ENCODE data around the gene GRK7.

GRK7 gene, protein sequence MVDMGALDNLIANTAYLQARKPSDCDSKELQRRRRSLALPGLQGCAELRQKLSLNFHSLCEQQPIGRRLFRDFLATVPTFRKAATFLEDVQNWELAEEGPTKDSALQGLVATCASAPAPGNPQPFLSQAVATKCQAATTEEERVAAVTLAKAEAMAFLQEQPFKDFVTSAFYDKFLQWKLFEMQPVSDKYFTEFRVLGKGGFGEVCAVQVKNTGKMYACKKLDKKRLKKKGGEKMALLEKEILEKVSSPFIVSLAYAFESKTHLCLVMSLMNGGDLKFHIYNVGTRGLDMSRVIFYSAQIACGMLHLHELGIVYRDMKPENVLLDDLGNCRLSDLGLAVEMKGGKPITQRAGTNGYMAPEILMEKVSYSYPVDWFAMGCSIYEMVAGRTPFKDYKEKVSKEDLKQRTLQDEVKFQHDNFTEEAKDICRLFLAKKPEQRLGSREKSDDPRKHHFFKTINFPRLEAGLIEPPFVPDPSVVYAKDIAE (N-terminal part only)

DNA sequence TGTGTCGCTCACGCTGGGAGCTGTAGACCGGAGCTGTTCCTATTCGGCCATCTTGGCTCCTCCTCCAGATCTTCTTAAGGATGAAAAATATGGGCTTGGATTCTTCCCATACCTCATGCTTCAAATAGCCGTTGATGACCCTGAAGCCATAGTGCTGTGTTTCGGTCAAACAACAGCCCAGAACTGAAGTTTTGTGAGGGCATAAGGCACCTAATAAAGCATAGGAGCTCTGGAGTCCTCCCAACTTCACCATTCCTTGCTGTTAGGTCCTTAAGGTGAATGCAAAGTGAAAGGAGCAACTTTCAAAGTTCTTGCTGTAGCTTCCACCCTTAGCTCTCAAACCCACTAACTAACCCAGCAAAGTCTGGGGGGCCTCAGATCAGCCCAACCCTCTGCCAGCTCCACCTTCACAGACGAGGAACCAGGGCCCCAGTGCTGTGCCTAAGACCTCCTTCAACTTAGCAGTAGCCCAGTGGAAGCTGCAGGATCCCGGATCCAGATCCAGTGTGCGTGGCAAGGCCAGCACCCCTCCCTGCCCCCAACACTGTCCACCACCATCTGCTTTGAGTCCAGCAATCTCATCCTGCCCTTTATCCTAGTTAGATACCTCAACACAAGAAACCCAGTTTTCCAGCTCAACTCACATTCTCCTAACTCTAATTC lies at the start of gene GRK7:
GRK7 (plus strand) TSS at position 321 of the 663 bp plus-strand sequence. CDS start 14,877 bp downstream, outside the sequence.
- TF ChIP-seq, protein P1, sequence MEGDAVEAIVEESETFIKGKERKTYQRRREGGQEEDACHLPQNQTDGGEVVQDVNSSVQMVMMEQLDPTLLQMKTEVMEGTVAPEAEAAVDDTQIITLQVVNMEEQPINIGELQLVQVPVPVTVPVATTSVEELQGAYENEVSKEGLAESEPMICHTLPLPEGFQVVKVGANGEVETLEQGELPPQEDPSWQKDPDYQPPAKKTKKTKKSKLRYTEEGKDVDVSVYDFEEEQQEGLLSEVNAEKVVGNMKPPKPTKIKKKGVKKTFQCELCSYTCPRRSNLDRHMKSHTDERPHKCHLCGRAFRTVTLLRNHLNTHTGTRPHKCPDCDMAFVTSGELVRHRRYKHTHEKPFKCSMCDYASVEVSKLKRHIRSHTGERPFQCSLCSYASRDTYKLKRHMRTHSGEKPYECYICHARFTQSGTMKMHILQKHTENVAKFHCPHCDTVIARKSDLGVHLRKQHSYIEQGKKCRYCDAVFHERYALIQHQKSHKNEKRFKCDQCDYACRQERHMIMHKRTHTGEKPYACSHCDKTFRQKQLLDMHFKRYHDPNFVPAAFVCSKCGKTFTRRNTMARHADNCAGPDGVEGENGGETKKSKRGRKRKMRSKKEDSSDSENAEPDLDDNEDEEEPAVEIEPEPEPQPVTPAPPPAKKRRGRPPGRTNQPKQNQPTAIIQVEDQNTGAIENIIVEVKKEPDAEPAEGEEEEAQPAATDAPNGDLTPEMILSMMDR (IDR thresholded peaks at IDR 0.05; ENCODE audit: low read depth, low read length, missing control alignments) = no peak
- DNase-seq (ENCODE audit: extremely low read depth, low read depth) = no peak
- no peak within 1 kb of the TSS for H3K4me3 ChIP-seq (replicated peaks; ENCODE audit: low read depth, low read length)

DNA sequence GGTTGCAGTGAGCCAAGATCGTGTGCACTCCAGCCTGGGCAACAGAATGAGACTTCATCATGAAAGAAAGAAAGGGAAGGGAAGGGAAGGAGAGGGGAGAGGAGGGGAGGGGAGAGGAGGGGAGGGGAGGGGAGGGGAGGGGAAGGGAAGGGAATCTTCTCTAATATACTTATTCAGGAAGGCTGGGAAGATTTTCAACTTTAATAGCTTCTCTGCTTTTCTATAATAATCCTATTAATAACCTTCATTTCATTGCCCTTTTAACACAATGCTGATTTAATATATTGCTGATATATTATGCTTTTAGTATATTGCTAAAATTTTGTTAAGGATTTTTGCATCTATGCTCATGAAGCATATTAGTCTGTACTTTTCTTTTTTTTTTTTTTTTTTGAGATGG lies 48.5 kb upstream of the GRK7 start:
- no peak for DNase-seq (ENCODE audit: extremely low read depth, low read depth)
- H3K4me3 ChIP-seq (replicated peaks; ENCODE audit: low read depth, low read length) = no peak overlapping the region
- TF ChIP-seq, protein P1 (IDR thresholded peaks at IDR 0.05; ENCODE audit: low read depth, low read length, missing control alignments) = no peak

DNA sequence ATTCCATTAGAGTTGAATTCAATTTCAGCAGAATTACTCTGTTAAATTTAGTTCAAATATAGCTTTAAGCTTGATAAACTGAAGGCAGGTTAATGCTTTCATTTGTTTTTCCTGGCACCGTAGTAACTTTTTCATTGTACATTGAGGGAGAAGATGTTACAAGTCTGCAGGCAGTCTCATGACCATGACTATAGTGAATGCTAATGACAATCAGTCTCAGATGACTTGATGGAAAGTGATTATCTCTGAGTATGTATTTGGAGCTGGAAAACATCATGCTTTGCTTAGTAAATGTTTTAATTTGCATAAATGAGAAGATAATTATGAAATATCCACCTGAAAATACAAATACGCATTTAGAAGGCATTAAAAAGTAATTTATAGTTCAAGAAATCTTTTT lies 41.1 kb upstream of the GRK7 start:
- TF ChIP-seq, protein P1 (IDR thresholded peaks at IDR 0.05; ENCODE audit: low read depth, low read length, missing control alignments) = no peak
- H3K4me3 ChIP-seq (replicated peaks; ENCODE audit: low read depth, low read length) = no peak overlapping the region
- no peak for DNase-seq (ENCODE audit: extremely low read depth, low read depth)

DNA sequence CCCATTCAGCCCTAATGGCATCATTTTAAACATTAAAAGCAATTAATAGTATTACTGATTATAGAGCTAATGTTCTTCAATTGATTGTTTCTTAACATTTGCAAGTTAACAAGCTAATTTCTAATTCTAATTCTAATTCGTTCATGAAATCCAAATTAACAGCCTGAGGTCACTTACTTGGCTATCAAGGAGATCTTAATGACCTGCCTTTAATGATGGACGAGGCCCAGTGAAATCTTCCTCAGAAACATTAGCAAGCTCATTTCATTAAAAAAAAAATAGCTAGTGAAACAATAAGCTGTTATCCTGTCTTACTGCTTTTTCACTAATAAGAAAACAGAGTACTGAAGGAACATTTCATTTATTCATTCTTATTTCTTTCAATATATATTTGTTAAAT lies 40.6 kb upstream of the GRK7 start:
- DNase-seq (ENCODE audit: extremely low read depth, low read depth) = no peak
- TF ChIP-seq, protein P1 (IDR thresholded peaks at IDR 0.05; ENCODE audit: low read depth, low read length, missing control alignments) = no peak
- H3K4me3 ChIP-seq (replicated peaks; ENCODE audit: low read depth, low read length) = no peak overlapping the region

DNA sequence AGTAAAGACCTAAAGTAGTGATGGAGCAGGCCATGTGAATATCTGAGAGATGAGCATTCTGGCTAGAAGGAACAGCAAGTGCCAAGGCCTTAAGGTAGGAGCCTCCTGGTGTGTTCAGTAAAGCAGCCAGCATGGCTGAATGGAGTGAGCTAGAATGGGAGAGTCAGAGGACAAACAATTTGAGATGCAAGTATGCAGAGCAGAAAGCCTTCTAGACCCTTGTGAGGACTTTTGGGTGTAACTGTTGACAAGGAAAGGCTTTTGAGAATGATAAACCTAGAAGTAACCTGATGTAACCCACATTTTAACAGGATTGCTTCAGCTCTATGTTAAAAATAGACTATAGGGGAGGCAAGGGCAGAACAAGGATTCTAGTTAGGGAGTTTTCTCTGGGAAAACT lies 40.0 kb upstream of the GRK7 start:
- DNase-seq (ENCODE audit: extremely low read depth, low read depth) = no peak
- no peak overlapping the region for H3K4me3 ChIP-seq (replicated peaks; ENCODE audit: low read depth, low read length)
- TF ChIP-seq, protein P1 (IDR thresholded peaks at IDR 0.05; ENCODE audit: low read depth, low read length, missing control alignments) = no peak

DNA sequence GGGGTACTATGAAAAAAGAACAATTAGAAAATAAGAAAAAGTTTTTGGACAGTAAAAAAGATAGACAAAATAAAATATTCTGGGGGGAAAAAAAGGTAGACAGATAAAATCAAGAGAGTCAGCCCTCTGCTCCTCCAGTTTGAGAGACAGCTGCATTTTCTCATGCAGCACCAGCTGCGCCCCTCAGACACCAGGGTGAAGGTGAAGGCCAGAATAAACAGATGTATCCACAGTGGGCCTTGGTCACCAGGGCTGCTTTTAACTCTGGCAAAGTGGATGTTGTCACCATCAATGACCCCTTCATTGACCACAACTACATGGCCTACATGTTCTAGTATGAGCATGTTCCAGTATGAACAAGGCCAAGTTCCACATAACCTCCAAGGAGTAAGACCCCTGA lies 39.0 kb upstream of the GRK7 start:
- no peak for DNase-seq (ENCODE audit: extremely low read depth, low read depth)
- TF ChIP-seq, protein P1 (IDR thresholded peaks at IDR 0.05; ENCODE audit: low read depth, low read length, missing control alignments) = no peak
- no peak overlapping the region for H3K4me3 ChIP-seq (replicated peaks; ENCODE audit: low read depth, low read length)

Data from HFF-Myc (cell line).